Fibroblast of mammary gland (primary cell): Measurements from ENCODE around the gene TMEFF1.
A peak's percentile ranks its signal among the peaks of the same experiment; 100 is the strongest.

Source experiments
- DNase-seq: peaks from one replicate; pipeline ENCODE4 v3.0.0-alpha.2; 2010; ENCODE audit warnings: low read depth
- H3K4me3 ChIP-seq: 2 replicates; pipeline ENCODE4 v1.5.1; 2011; ENCODE audit warnings: low read depth, mild to moderate bottlenecking, low read length, moderate library complexity; ENCODE audit not compliant: control insufficient read depth
- TF ChIP-seq, protein P1 (sequence below): conservative IDR thresholded peaks from 2 replicates; pipeline ENCODE4 v1.5.1; 2011; ENCODE audit warnings: low read depth, low read length, inconsistent platforms; ENCODE audit not compliant: control insufficient read depth, insufficient read depth

The TMEFF1 gene

DNA sequence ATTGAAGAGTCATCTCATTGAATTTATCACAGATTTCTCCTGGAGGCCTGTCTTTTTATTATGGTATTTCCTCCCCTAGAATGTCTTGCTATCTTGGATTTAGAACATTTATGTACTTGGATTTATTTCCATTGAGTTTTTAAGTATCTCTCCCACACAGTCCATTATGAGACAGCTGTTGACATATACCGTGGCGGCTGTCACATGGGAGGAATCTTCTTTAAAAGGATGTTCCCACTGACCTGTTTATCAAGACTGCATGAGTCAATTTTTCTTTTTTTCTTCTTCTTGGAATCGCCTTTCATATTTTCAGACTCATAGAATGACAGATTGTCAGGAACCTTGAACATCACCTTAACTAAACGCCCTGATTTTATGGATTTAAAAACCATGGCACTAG lies 102.1 kb downstream of the TMEFF1 start:
- DNase-seq: no peak
- TF ChIP-seq, protein P1, sequence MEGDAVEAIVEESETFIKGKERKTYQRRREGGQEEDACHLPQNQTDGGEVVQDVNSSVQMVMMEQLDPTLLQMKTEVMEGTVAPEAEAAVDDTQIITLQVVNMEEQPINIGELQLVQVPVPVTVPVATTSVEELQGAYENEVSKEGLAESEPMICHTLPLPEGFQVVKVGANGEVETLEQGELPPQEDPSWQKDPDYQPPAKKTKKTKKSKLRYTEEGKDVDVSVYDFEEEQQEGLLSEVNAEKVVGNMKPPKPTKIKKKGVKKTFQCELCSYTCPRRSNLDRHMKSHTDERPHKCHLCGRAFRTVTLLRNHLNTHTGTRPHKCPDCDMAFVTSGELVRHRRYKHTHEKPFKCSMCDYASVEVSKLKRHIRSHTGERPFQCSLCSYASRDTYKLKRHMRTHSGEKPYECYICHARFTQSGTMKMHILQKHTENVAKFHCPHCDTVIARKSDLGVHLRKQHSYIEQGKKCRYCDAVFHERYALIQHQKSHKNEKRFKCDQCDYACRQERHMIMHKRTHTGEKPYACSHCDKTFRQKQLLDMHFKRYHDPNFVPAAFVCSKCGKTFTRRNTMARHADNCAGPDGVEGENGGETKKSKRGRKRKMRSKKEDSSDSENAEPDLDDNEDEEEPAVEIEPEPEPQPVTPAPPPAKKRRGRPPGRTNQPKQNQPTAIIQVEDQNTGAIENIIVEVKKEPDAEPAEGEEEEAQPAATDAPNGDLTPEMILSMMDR: no peak
- no peak overlapping the region for H3K4me3 ChIP-seq

DNA sequence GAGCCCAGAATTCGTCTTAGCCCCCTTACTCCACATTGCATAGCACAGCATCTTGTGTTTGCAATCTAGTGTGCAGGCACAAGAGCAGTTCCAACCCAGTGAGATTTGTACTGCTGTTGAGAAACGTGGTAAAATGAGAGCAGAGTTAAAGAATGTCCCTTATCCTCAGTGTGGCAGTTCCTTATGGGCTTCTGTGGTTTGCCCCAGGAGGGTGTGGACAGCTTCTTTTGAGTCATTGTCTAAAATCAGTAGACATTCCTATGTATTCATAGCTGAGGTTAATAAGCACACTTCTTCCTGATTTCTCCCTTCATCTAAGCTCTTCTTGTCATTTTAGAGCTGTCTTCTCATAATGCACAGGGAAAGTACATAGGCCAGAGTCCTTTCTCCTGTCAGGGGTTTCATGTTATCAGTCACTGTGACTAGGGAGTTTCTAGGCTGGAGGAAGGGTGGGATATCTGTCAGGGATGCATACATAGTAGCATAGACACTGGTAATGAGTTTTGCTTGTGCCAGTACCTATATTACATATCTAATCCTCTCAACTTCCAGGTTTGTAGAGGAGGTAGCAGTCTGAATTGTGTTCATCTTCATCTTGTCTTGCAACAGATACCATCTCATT lies 102.9 kb downstream of the TMEFF1 start:
- no peak overlapping the region for H3K4me3 ChIP-seq
- TF ChIP-seq, protein P1: no peak
- DNase-seq: peak; percentile 57

DNA sequence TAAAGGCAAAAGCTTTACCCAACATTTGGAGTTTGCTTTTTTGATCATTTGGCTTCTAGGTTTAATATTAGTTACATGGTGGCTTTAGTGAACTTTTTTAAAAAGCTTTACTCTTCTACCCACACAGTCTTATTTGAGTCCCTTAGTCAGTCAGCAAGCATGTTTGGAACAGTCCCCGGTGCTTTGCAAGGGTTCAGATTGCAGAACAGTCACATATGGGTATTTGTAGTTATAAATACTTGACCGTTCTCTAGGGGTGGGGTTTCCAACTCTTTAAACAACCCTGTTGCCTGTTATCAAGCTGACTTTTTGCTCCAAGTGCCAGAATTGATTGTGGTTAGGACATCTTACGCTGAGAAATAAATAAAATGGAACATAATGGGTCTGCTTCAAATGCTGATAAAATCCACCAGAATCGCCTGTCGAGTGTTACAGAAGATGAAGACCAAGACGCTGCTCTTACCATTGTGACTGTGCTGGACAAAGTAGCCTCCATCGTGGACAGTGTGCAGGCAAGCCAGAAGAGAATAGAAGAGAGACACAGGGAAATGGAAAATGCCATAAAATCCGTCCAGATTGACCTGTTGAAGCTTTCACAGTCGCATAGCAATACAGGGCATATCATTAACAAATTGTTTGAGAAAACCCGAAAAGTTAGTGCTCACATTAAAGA lies 105.0 kb downstream of the TMEFF1 start, which contains the start of gene CAVIN4:
Gene CAVIN4 (plus strand): TSS at position 304 of the 673 bp plus-strand sequence. CDS start 65 bp downstream, at position 369.
- TF ChIP-seq, protein P1: no peak
- no peak within 1 kb of the TSS for H3K4me3 ChIP-seq
- DNase-seq: peak; percentile 55

GRCh38 chr9:100578610-100579009 lies 105.7 kb downstream of the TMEFF1 start:
- TF ChIP-seq, protein P1: no peak
- H3K4me3 ChIP-seq: no peak overlapping the region
- no peak for DNase-seq

DNA sequence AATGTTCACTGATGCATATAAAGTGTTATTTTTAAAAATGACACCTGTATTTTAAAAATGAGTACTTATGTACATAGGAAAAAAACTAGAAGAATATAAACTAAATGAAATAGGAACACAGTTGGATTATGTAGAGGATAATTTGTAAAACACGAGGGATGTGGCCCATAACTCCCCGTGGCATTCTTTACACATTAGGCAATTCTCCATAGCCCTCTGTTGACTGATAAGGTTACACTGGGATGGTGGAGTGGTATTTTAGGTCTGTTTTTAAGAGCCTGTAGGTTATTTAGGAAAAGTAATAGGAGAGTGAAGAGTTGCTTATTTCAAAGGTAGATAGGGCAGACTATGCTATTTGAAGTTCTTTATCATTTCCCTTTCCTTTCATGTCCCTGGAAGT lies 106.7 kb downstream of the TMEFF1 start:
- TF ChIP-seq, protein P1: no peak
- no peak overlapping the region for H3K4me3 ChIP-seq

DNA sequence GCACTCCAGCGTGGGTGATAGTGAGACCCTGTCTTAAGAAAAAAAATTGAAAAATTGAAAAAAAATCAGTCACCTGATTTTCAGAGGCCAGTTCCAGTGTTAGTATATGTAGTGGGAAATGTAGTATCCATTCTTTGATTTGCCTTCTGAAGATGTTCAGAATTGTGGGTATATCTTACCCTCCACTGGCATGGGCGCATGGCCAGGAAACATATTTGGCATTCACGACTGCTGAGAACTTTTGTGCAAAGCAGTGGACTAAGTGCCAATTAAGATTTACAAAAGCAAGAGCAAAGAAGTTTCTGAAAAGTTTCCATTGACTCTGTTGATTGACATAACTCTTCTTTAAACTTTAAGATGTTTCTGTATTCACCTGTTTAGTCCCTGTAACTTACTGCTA lies 107.3 kb downstream of the TMEFF1 start:
- TF ChIP-seq, protein P1: no peak
- DNase-seq: no peak
- H3K4me3 ChIP-seq: no peak overlapping the region

More for the DNA sequence above, 106.7 kb downstream of the TMEFF1 start:
- DNase-seq: no peak
